Stimulated activated CD8-positive, alpha-beta memory T cell treated with anti-CD3 and anti-CD28 coated beads, Interleukin-7, amount 100 ng/mL, for 4 hours (primary cell): ENCODE data around the gene PCDHA10.

Source experiments
- DNase-seq, 2 donors: peaks; one replicate each; pipeline ENCODE4 v3.0.0-alpha.2; 2020; ENCODE audit warnings: low read depth in 2 of 2

Gene PCDHA10

GRCh38 chr5:140882591-140882899, 26.8 kb downstream of the PCDHA10 start:
- DNase-seq = no peak

- no peak for DNase-seq
Observed at GRCh38 chr5:140883373-140883772, 27.7 kb downstream of the PCDHA10 start.

- DNase-seq = no peak
Observed at GRCh38 chr5:140883927-140884697, 28.4 kb downstream of the PCDHA10 start.

- no peak for DNase-seq
Observed at GRCh38 chr5:140916325-140916724, 60.6 kb downstream of the PCDHA10 start.
